Calu3 (cell line): ENCODE measurements around the gene ERVV-1. TPM values are rescaled to one million over a fixed set of nuclear protein-coding genes. Genes with fewer than 3 reads are reported as not detected.

Source experiments
- BruUV-seq: library from RNA; stranded (reverse); fragments of 400-500 nt; replicated peaks from 2 replicates; lab custom pipeline; 2021; lab: Mats Ljungman, UMichigan
- CTCF ChIA-PET: fragments of 300-600 bp; sonication (Branson Sonifier 250); formaldehyde crosslinking; loops from one replicate; lab custom pipeline; 2022; ENCODE audit warnings: antibody characterized with exemption; lab: Charles Lee
- DNase-seq: peaks from one replicate; pipeline ENCODE4 v3.0.0; 2022
- H3K27ac Mint-ChIP-seq: one replicate; pipeline ENCODE4 v1.8.0; 2022; ENCODE audit warnings: mixed read lengths; ENCODE audit not compliant: unreplicated experiment
- H3K27me3 Mint-ChIP-seq: one replicate; pipeline ENCODE4 v1.8.0; 2022; ENCODE audit warnings: mixed read lengths; ENCODE audit not compliant: unreplicated experiment
- H3K36me3 Mint-ChIP-seq: one replicate; pipeline ENCODE4 v1.8.0; 2022; ENCODE audit warnings: mild to moderate bottlenecking, moderate library complexity, mixed read lengths; ENCODE audit not compliant: insufficient read depth, unreplicated experiment
- H3K4me1 Mint-ChIP-seq: one replicate; pipeline ENCODE4 v1.8.0; 2022; ENCODE audit warnings: mild to moderate bottlenecking, low read depth, mixed read lengths; ENCODE audit not compliant: unreplicated experiment
- H3K4me3 Mint-ChIP-seq: one replicate; pipeline ENCODE4 v1.8.0; 2022; ENCODE audit warnings: mild to moderate bottlenecking, low read depth, moderate library complexity, mixed read lengths; ENCODE audit not compliant: unreplicated experiment
- H3K9me3 Mint-ChIP-seq: one replicate; pipeline ENCODE4 v1.8.0; 2022; ENCODE audit warnings: low read depth, mixed read lengths; ENCODE audit not compliant: unreplicated experiment
- CTCF ChIP-seq: fragments of 200-600 bp; IDR thresholded peaks from one replicate; pipeline ENCODE4 v1.8.0; 2022; ENCODE audit warnings: antibody characterized with exemption; ENCODE audit not compliant: unreplicated experiment
- intact Hi-C: fragments of 100-400 bp; cut with micrococcal nuclease; formaldehyde crosslinking; loops from one replicate; pipeline ENCODE4 v1.10.0; 2022; ENCODE audit not compliant: unreplicated experiment
- total RNA-seq: library from RNA; stranded (reverse); gene quantifications from 2 replicates; pipeline ENCODE4 v1.2.3, GENCODE V29; 2022

Gene ERVV-1
- total RNA-seq, 1 experiment from 2014 or later, result not detected

- no peak overlapping the region for H3K27ac Mint-ChIP-seq
- no peak for TF ChIP-seq CTCF
- no TSS peak for BruUV-seq
- H3K4me3 Mint-ChIP-seq, result no peak overlapping the region
- no peaks in the 10 kb centered on the region for H3K4me1 Mint-ChIP-seq
- CTCF ChIA-PET, result no interaction called here
- intact Hi-C loops, result no loop called here
- no peaks in the 10 kb centered on the region for H3K36me3 Mint-ChIP-seq
- DNase-seq, result no peak
- no peaks in the 10 kb centered on the region for H3K27me3 Mint-ChIP-seq
- H3K9me3 Mint-ChIP-seq, result peaks cover 18% of the 10 kb centered on the region
Observed at GRCh38 chr19:53004242-53004641, 9.5 kb upstream of the ERVV-1 start.

- no peak for DNase-seq
- Mint-ChIP-seq H3K27ac (no peak overlapping the region), H3K36me3 (no peaks in the 10 kb centered on the region), H3K4me3 (no peak overlapping the region), H3K4me1 (no peaks in the 10 kb centered on the region), H3K9me3 (peaks cover 26% of the 10 kb centered on the region), H3K27me3 (no peaks in the 10 kb centered on the region)
- no TSS peak for BruUV-seq
- intact Hi-C loops, result no loop called here
- TF ChIP-seq CTCF, result no peak
- CTCF ChIA-PET, result no interaction called here
Observed at GRCh38 chr19:53007200-53007599, 6.5 kb upstream of the ERVV-1 start.

DNA sequence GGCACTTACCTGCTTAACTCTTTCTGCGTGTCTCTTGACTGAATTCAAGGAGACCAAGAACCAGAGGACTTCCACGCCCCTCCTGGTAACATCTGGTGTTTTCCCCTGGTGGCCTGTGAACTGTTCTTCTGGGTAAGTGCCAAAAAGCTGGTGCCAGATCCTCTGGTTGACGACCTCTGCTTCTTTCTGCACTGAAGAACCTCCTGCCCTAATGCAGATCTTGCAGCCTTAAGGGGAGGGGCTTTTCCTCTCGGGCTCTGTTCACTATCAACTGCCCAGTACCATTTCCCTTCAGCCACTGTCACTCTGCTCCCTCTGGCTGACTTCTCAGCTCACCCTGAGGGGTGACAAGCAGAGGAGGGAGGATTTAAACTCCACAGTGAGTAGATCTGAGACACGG lies 6.1 kb upstream of the ERVV-1 start:
- TF ChIP-seq CTCF, result no peak
- no TSS peak for BruUV-seq
- H3K4me3 Mint-ChIP-seq, result no peak overlapping the region
- no peaks in the 10 kb centered on the region for H3K4me1 Mint-ChIP-seq
- H3K36me3 Mint-ChIP-seq, result no peaks in the 10 kb centered on the region
- H3K27ac Mint-ChIP-seq, result no peak overlapping the region
- CTCF ChIA-PET, result no interaction called here
- peaks cover 26% of the 10 kb centered on the region for H3K9me3 Mint-ChIP-seq
- no peaks in the 10 kb centered on the region for H3K27me3 Mint-ChIP-seq
- intact Hi-C loops, result no loop called here
- no peak for DNase-seq

- Mint-ChIP-seq H3K4me3 (no peak overlapping the region), H3K27ac (no peak overlapping the region), H3K9me3 (peaks cover 26% of the 10 kb centered on the region), H3K36me3 (no peaks in the 10 kb centered on the region), H3K4me1 (no peaks in the 10 kb centered on the region), H3K27me3 (no peaks in the 10 kb centered on the region)
- no peak for DNase-seq
- intact Hi-C loops, result no loop called here
- no TSS peak for BruUV-seq
- TF ChIP-seq CTCF, result no peak
- CTCF ChIA-PET, result no interaction called here
Observed at GRCh38 chr19:53008061-53008778, 5.5 kb upstream of the ERVV-1 start.
